Hematopoietic multipotent progenitor cell (in vitro differentiated cells): ENCODE results near the gene CACNG4. TPM values are rescaled to one million over a fixed set of nuclear protein-coding genes. Genes with fewer than 3 reads are reported as not detected.

ENCODE experiments used
- total RNA-seq: library from RNA; depleted of rRNA; stranded (reverse); fragments of >200 nt; gene quantifications from one replicate; pipeline ENCODE4 v1.2.3, GENCODE V29; 2012

Gene CACNG4
- total RNA-seq, 1 donor, result not detected

Other genes with a start within 250 kb of the CACNG4 start
- gene CACNG5, start 129.6 kb upstream of the CACNG4 start, total RNA-seq, result not detected
- gene CACNG1, start 79.8 kb downstream of the CACNG4 start, total RNA-seq, result not detected